HepG2 (cell line): Measurements from ENCODE around the gene SSNA1. TPM values are rescaled to one million over a fixed set of nuclear protein-coding genes. Genes with fewer than 3 reads are reported as not detected.

Experiments
- ATAC-seq: fragments of 200-7000 bp; cut with Tn5 transposase; 3 replicates; pipeline ENCODE4 v1.9.1; 2020; ENCODE audit warnings: mild to moderate bottlenecking, moderate library complexity
- BruUV-seq: library from RNA; stranded (reverse); fragments of 400-500 nt; replicated peaks from 2 replicates; lab custom pipeline; 2021; lab: Mats Ljungman, UMichigan
- CTCF ChIA-PET: fragments of 300-600 bp; formaldehyde crosslinking; extraction: SDS; loops from one replicate; lab custom pipeline; 2021; ENCODE audit warnings: low total read pairs, inconsistent platforms, low intra/inter-chr PET ratio; lab: Yijun Ruan, JAX
- POLR2A ChIA-PET: fragments of 350-600 bp; sonication (Branson Sonifier 250); formaldehyde crosslinking; loops from one replicate; lab custom pipeline; 2020; ENCODE audit warnings: antibody characterized with exemption, inconsistent platforms; lab: Yijun Ruan, JAX
- DNase-seq: peaks from one replicate; pipeline ENCODE4 v3.0.0-alpha.2; 2015; ENCODE audit warnings: low spot score
- FAIRE-seq: peaks from 3 replicates; lab custom pipeline; 2011; peaks lifted over from hg19 to GRCh38; lab: Jason Lieb, UNC
- H2AFZ ChIP-seq: one replicate; pipeline ENCODE4 v1.6.1; 2011; ENCODE audit warnings: low read length, inconsistent platforms
- H3K27ac ChIP-seq: fragments of 300-600 bp; 3 replicates; pipeline ENCODE4 v1.8.0; 2011; ENCODE audit warnings: mixed run types, mild to moderate bottlenecking, mixed read lengths, low read length, inconsistent platforms; ENCODE audit not compliant: insufficient read depth; ENCODE audit errors: extremely low read length
- H3K27me3 ChIP-seq, 2 experiments: fragments of 200-600 bp in 1 of 2; 2 replicates in 1 of 2; 3 replicates in 1 of 2; pipeline versions ENCODE4 v1.6.0 to v1.8.0; 2011; ENCODE audit warnings: low read length in 2 of 2, mild to moderate bottlenecking in 2 of 2, moderate library complexity in 2 of 2, inconsistent platforms in 1 of 2; ENCODE audit not compliant: insufficient read depth in 2 of 2, control insufficient read depth in 1 of 2
- H3K36me3 ChIP-seq, 2 experiments: fragments of 200-600 bp in 1 of 2; replicated peaks in 1 of 2; 2 replicates in 1 of 2; 3 replicates in 1 of 2; pipeline versions ENCODE4 v1.5.1 to v1.8.0; 2011; ENCODE audit warnings: low read length in 2 of 2, inconsistent platforms in 1 of 2; ENCODE audit not compliant: insufficient read depth in 2 of 2, control insufficient read depth in 1 of 2
- H3K4me1 ChIP-seq: 2 replicates; pipeline ENCODE4 v1.5.1; 2012; ENCODE audit warnings: low read length, inconsistent platforms; ENCODE audit not compliant: insufficient read depth
- H3K4me2 ChIP-seq: 2 replicates; pipeline ENCODE4 v1.6.0; 2011; ENCODE audit warnings: low read depth, low read length, inconsistent platforms
- H3K4me3 ChIP-seq, 3 experiments: fragments of 200-600 bp in 1 of 3; sonication (generic), shearing (Covaris generic) in 1 of 3; replicated peaks in 1 of 3; 2 replicates each; pipeline ENCODE4 v1.5.1; 2011 to 2016; ENCODE audit warnings: low read length in 3 of 3, inconsistent platforms in 2 of 3, low read depth in 2 of 3, mild to moderate bottlenecking in 2 of 3, control low read depth in 1 of 3, mixed read lengths in 1 of 3; ENCODE audit not compliant: insufficient read depth in 1 of 3
- H3K79me2 ChIP-seq: one replicate; pipeline ENCODE4 v1.6.1; 2011; ENCODE audit warnings: low read length, inconsistent platforms; ENCODE audit not compliant: insufficient read depth
- H3K9ac ChIP-seq: 2 replicates; pipeline ENCODE4 v1.6.0; 2011; ENCODE audit warnings: mild to moderate bottlenecking, low read depth, low read length, inconsistent platforms; ENCODE audit not compliant: insufficient read depth
- H3K9me3 ChIP-seq: 2 replicates; pipeline ENCODE4 v1.5.1; 2012; ENCODE audit warnings: mild to moderate bottlenecking, low read length
- H4K20me1 ChIP-seq: 2 replicates; pipeline ENCODE4 v1.6.0; 2011; ENCODE audit warnings: inconsistent platforms, mild to moderate bottlenecking, low read length, moderate library complexity; ENCODE audit not compliant: insufficient read depth
- HIVEP1 ChIP-seq: sonication (generic); formaldehyde crosslinking; IDR thresholded peaks from 2 replicates; pipeline ENCODE4 v1.4.0; 2020; ENCODE audit warnings: mild to moderate bottlenecking, missing genetic modification reagents
- HNF1B ChIP-seq: sonication (generic); formaldehyde crosslinking; IDR thresholded peaks from 2 replicates; pipeline ENCODE4 v1.5.1; 2020; ENCODE audit warnings: mild to moderate bottlenecking, moderate library complexity, missing genetic modification reagents
- KDM4B ChIP-seq: sonication (generic); formaldehyde crosslinking; IDR thresholded peaks from 2 replicates; pipeline ENCODE4 v1.4.0; 2020; ENCODE audit warnings: missing genetic modification reagents
- MTERF4 ChIP-seq: sonication (generic); formaldehyde crosslinking; IDR thresholded peaks from 2 replicates; pipeline ENCODE4 v1.8.0; 2023; ENCODE audit warnings: mild to moderate bottlenecking, missing genetic modification reagents
- NCOA2 ChIP-seq: sonication (generic); formaldehyde crosslinking; IDR thresholded peaks from 2 replicates; pipeline ENCODE4 v1.8.0; 2022; ENCODE audit warnings: inconsistent platforms
- NFE2L1 ChIP-seq: sonication (generic); formaldehyde crosslinking; IDR thresholded peaks from 2 replicates; pipeline ENCODE4 v1.4.0; 2020; ENCODE audit warnings: missing genetic modification reagents, mild to moderate bottlenecking, borderline replicate concordance
- NFKBIZ ChIP-seq: IDR thresholded peaks from 2 replicates; pipeline ENCODE4 v1.6.1; 2018; ENCODE audit warnings: missing genetic modification reagents, missing compliant biosample characterization
- RFX3 ChIP-seq: IDR thresholded peaks from 2 replicates; pipeline ENCODE4 v1.6.1; 2016; ENCODE audit warnings: missing biosample characterization, missing genetic modification reagents
- RNF2 ChIP-seq: fragments of 450-650 bp; conservative IDR thresholded peaks from 2 replicates; pipeline ENCODE4 v1.6.1; 2016; ENCODE audit warnings: low read depth
- RXRA ChIP-seq: sonication (generic); formaldehyde crosslinking; IDR thresholded peaks from 2 replicates; pipeline ENCODE4 v1.5.1; 2020; ENCODE audit warnings: missing genetic modification reagents
- SETDB1 ChIP-seq: sonication (generic); formaldehyde crosslinking; IDR thresholded peaks from 2 replicates; pipeline ENCODE4 v1.5.1; 2020; ENCODE audit warnings: missing genetic modification reagents, mild to moderate bottlenecking, borderline replicate concordance
- SMAD3 ChIP-seq: sonication (generic); formaldehyde crosslinking; IDR thresholded peaks from 2 replicates; pipeline ENCODE4 v1.4.0; 2020; ENCODE audit warnings: missing genetic modification reagents
- SRSF4 ChIP-seq: fragments of 200-400 bp; formaldehyde crosslinking; IDR thresholded peaks from one replicate; pipeline ENCODE4 v1.6.1; 2018; ENCODE audit warnings: mild to moderate bottlenecking, low read depth, low read length, moderate library complexity; ENCODE audit not compliant: poor library complexity, severe bottlenecking
- TBX3 ChIP-seq: fragments of 450-650 bp; IDR thresholded peaks from 2 replicates; pipeline ENCODE4 v1.6.1; 2017; ENCODE audit warnings: antibody characterized with exemption, mild to moderate bottlenecking, inconsistent platforms, borderline replicate concordance
- ZNF282 ChIP-seq: fragments of 450-650 bp; IDR thresholded peaks from 2 replicates; pipeline ENCODE4 v1.6.1; 2018; ENCODE audit not compliant: partially characterized antibody
- ZNF597 ChIP-seq: sonication (generic); formaldehyde crosslinking; IDR thresholded peaks from 2 replicates; pipeline ENCODE4 v1.5.0; 2020; ENCODE audit warnings: missing genetic modification reagents
- ZNF724P ChIP-seq: sonication (generic); formaldehyde crosslinking; IDR thresholded peaks from 2 replicates; pipeline ENCODE4 v1.8.0; 2022; ENCODE audit warnings: missing genetic modification reagents, borderline replicate concordance
- ZNF784 ChIP-seq: sonication (generic); formaldehyde crosslinking; IDR thresholded peaks from 2 replicates; pipeline ENCODE4 v1.5.1; 2020; ENCODE audit warnings: missing genetic modification reagents, mild to moderate bottlenecking, borderline replicate concordance
- ZSCAN22 ChIP-seq: sonication (generic); formaldehyde crosslinking; IDR thresholded peaks from 2 replicates; pipeline ENCODE4 v1.4.0; 2020; ENCODE audit warnings: mild to moderate bottlenecking, missing genetic modification reagents
- WGBS: methylation state at CpG from one replicate; pipeline ENCODE4 v1.1.6; 2017; ENCODE audit warnings: low lambda C conversion rate; 5-methylcytosine and 5-hydroxymethylcytosine counted together
- in situ Hi-C: cut with HindIII; loops from 2 replicates; pipeline ENCODE4 v1.10.0; 2017; ENCODE audit warnings: low pct_unique_long_range_greater_than_20kb; ENCODE audit not compliant: extremely low pct_ligation_motif_present
- intact Hi-C: fragments of 100-400 bp; cut with micrococcal nuclease; formaldehyde crosslinking; loops from one replicate; pipeline ENCODE4 v1.10.0; 2022; ENCODE audit not compliant: unreplicated experiment
- polyA plus RNA-seq, 8 experiments: library from polyadenylated mRNA; depleted of rRNA in 3 of 8; stranded (reverse) in 7 of 8; unstranded in 1 of 8; fragments of >200 nt; fragmentation: Illumina TruSeq in 4 of 8; extraction: Trizol in 4 of 8; gene quantifications; 2 replicates each; pipeline versions ENCODE4 v1.2.1 to v1.2.3, GENCODE V29; 2011 to 2016; ENCODE audit warnings: low read depth in 4 of 8, missing spikeins in 1 of 8, mixed read lengths in 1 of 8; ENCODE audit not compliant: insufficient read depth in 1 of 8
- total RNA-seq, 5 experiments: library from RNA; depleted of rRNA; stranded (reverse); fragments of >200 nt; fragmentation: Illumina TruSeq; extraction: Trizol; gene quantifications; 2 replicates each; pipeline ENCODE4 v1.2.3, GENCODE V29; 2016; ENCODE audit warnings: low read depth in 1 of 5

The SSNA1 gene
- total and polyA plus RNA-seq, 2 of the 13 experiments (the other 11 are each of a cell fraction or from before 2014, with no cell fraction given) = 35.9 to 49.4 TPM

GRCh38 chr9:137235424-137236237 lies 47.2 kb downstream of the SSNA1 start:
- H3K9ac ChIP-seq = peak overlapping the region; percentile 72
- TF ChIP-seq MTERF4 (CRISPR knock-in tag) (peak; percentile 79; the same call in 1 of the 2 replicates), ZNF724P (CRISPR knock-in tag) (no peak), RNF2 (no peak), SETDB1 (no peak), NCOA2 (CRISPR knock-in tag) (no peak), KDM4B (CRISPR knock-in tag) (no peak), SRSF4 (no peak), TBX3 (no peak), ZNF597 (CRISPR knock-in tag) (no peak), ZNF282 (no peak), HIVEP1 (CRISPR knock-in tag) (no peak; the same call in 1 of the 2 replicates), ZNF784 (CRISPR knock-in tag) (peak; percentile 59; the same call in 1 of the 2 replicates), ZSCAN22 (CRISPR knock-in tag) (no peak), RFX3 (CRISPR knock-in tag) (no peak), NFKBIZ (CRISPR knock-in tag) (no peak), HNF1B (CRISPR knock-in tag) (no peak), NFE2L1 (CRISPR knock-in tag) (no peak), SMAD3 (CRISPR knock-in tag) (no peak), RXRA (CRISPR knock-in tag) (peak; percentile 52; the same call in 1 of the 2 replicates)

More at GRCh38 chr9:137235424-137236237, 47.2 kb downstream of the SSNA1 start:
- peaks cover 15% of the 10 kb centered on the region for H3K79me2 ChIP-seq
- peak overlapping the region; percentile 67 to 81 (median 72) for H3K4me3 ChIP-seq
- no peaks in the 10 kb centered on the region for H3K36me3 ChIP-seq
- H4K20me1 ChIP-seq = no peaks in the 10 kb centered on the region
- no peaks in the 10 kb centered on the region for H3K27me3 ChIP-seq
- peak overlapping the region; percentile 68 for H3K27ac ChIP-seq
- H3K4me2 ChIP-seq = peak overlapping the region; percentile 85
- ChIA-PET CTCF (interaction anchor here (0.9 to 2.6 kb wide), 10 partner anchors 12 to 117 kb away, joined by 3 to 19 read pairs (median 3); partner anchors contain the start of genes ANAPC2, SSNA1 and TOR4A), POLR2A (interaction anchor here (0.7 to 7.4 kb wide), 14 partner anchors 8 to 180 kb away, joined by 4 to 78 read pairs (median 7); partner anchors contain the start of genes ANAPC2, CYSRT1, MAN1B1 and NELFB)
- FAIRE-seq = no peak
- no peaks in the 10 kb centered on the region for H3K9me3 ChIP-seq
- no TSS peak for BruUV-seq
- in situ Hi-C loops = no loop called here
- ATAC-seq = peak; percentile 53
- 0% methylated on average over 3 of the region's 35 CpGs for WGBS
- intact Hi-C loops = loop anchor here (2.0 kb wide), 1 partner anchor 13 kb away; the partner anchor contains the start of gene RNF208
- no peak overlapping the region for H2AFZ ChIP-seq
- H3K4me1 ChIP-seq = peaks cover 59% of the 10 kb centered on the region
- peak; percentile 45 for DNase-seq
